Panc1 (cell line): ENCODE results near the gene QKI. TPM values are rescaled to one million over a fixed set of nuclear protein-coding genes. Genes with fewer than 3 reads are reported as not detected.

Experiments
- ATAC-seq: fragments of 200-7000 bp; cut with Tn5 transposase; 2 replicates; pipeline ENCODE4 v1.9.1; 2020; ENCODE audit warnings: mild to moderate bottlenecking, moderate library complexity
- BruUV-seq: library from RNA; stranded (reverse); fragments of 400-500 nt; replicated peaks from 2 replicates; lab custom pipeline; 2021; lab: Mats Ljungman, UMichigan
- CTCF ChIA-PET: fragments of 300-600 bp; sonication (Branson Sonifier 250); formaldehyde crosslinking; loops from one replicate; lab custom pipeline; 2022; ENCODE audit warnings: antibody characterized with exemption; lab: Charles Lee
- POLR2A ChIA-PET: fragments of 300-600 bp; sonication (Branson Sonifier 250); formaldehyde crosslinking; loops from one replicate; lab custom pipeline; 2022; ENCODE audit warnings: antibody characterized with exemption; lab: Charles Lee
- DNase-seq: peaks from one replicate; pipeline ENCODE4 v3.0.0-alpha.2; 2010; ENCODE audit warnings: low read depth, low spot score
- H3K27ac ChIP-seq: 2 replicates; pipeline ENCODE4 v1.5.1; 2011; ENCODE audit warnings: mild to moderate bottlenecking, low read length, inconsistent platforms
- H3K27me3 ChIP-seq: fragments of 200-500 bp; sonication (Bioruptor generic); 2 replicates; pipeline ENCODE4 v1.6.0; 2014; ENCODE audit warnings: low read length, inconsistent platforms; ENCODE audit not compliant: control insufficient read depth, insufficient read depth
- H3K36me3 ChIP-seq: fragments of 200-500 bp; sonication (Bioruptor generic); 2 replicates; pipeline ENCODE4 v1.5.1; 2014; ENCODE audit warnings: inconsistent platforms, mild to moderate bottlenecking, low read length, moderate library complexity; ENCODE audit not compliant: control insufficient read depth, insufficient read depth
- H3K4me1 ChIP-seq: 2 replicates; pipeline ENCODE4 v1.5.1; 2011; ENCODE audit warnings: inconsistent platforms, mild to moderate bottlenecking, low read length, moderate library complexity; ENCODE audit not compliant: control insufficient read depth, insufficient read depth
- H3K4me3 ChIP-seq, 2 experiments: 2 replicates each; pipeline ENCODE4 v1.5.1; 2011 to 2012; ENCODE audit warnings: low read depth in 2 of 2, low read length in 2 of 2, mild to moderate bottlenecking in 2 of 2, inconsistent platforms in 1 of 2, moderate library complexity in 1 of 2
- H3K9me3 ChIP-seq: fragments of 200-500 bp; sonication (Bioruptor generic); 2 replicates; pipeline ENCODE4 v1.5.1; 2014; ENCODE audit warnings: low read depth, mild to moderate bottlenecking, inconsistent platforms, low read length, moderate library complexity; ENCODE audit not compliant: control insufficient read depth, insufficient read depth
- POLR2AphosphoS5 ChIP-seq: IDR thresholded peaks from 2 replicates; pipeline ENCODE4 v1.6.1; 2012; ENCODE audit warnings: mild to moderate bottlenecking, low read depth, low read length, moderate library complexity
- SIN3A ChIP-seq: IDR thresholded peaks from 2 replicates; pipeline ENCODE4 v1.6.1; 2012; ENCODE audit warnings: low read depth, mild to moderate bottlenecking, low read length, moderate library complexity, borderline replicate concordance; ENCODE audit not compliant: insufficient read depth
- TCF7L2 ChIP-seq: IDR thresholded peaks from 2 replicates; pipeline ENCODE4 v1.6.1; 2011; ENCODE audit warnings: mild to moderate bottlenecking, low read depth, low read length, inconsistent platforms
- in situ Hi-C: cut with HindIII; loops from 2 replicates; pipeline ENCODE4 v1.10.0; 2016; ENCODE audit warnings: low sequenced_read_pairs, low pct_unique_long_range_greater_than_20kb
- intact Hi-C: fragments of 100-400 bp; cut with micrococcal nuclease; formaldehyde crosslinking; loops from one replicate; pipeline ENCODE4 v1.10.0; 2022; ENCODE audit not compliant: unreplicated experiment
- total RNA-seq: library from RNA; stranded (reverse); gene quantifications from one replicate; pipeline ENCODE4 v1.2.1, GENCODE V29; 2021; ENCODE audit not compliant: unreplicated experiment
- TF ChIP-seq, protein P1 (sequence below): fragments of 450-650 bp; IDR thresholded peaks from 2 replicates; pipeline ENCODE4 v1.5.1; 2017; ENCODE audit warnings: mild to moderate bottlenecking
- TF ChIP-seq, protein P2 (sequence below), 2 experiments: IDR thresholded peaks; 2 replicates each; pipeline ENCODE4 v1.6.1; 2011 to 2012; ENCODE audit warnings: low read depth in 2 of 2, control low read depth in 1 of 2, low read length in 1 of 2, mild to moderate bottlenecking in 1 of 2, moderate library complexity in 1 of 2; ENCODE audit not compliant: insufficient read depth in 1 of 2

Gene QKI
- total RNA-seq, 1 experiment from 2014 or later = 176 TPM

DNA sequence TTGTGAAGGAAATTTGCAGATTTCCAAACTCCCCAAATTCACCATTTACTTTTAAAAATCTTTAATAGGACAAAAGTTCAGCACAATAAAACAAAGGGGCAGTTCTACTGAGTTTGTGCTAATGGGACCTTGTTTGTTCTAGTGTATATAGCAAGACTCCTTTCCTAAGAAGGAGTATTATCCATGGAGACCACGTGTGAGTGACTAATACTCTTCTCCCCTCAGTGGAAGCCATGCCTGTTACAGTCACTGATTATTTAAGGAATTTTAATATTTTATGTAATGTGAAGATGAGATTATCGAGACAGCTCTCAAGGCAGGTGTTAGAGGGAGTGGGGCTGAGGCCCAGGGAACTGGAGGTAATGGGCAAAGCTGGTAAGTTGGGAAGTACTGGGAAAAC is 16.4 kb upstream of the QKI start:
- CTCF ChIA-PET = no interaction called here

DNA sequence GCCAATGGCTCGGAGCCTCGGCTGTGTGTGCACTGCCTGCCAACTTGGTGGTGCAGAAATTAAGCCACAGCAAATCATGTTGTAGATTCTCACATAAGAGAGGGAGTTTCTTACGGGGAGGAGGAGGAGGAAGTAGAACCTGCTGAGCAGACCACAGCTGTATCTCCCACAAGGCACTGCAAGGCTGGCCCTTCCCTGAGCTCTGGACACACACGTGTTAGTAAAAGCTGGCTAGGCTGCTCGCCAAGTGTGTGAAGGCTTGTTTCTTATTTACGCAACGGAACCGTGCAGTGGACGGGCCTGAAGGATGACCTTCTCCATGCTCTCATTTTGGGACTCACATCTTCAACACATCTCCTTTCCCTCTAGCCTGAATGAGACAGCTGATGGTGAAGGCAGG is 15.7 kb upstream of the QKI start:
- peaks cover 4% of the 10 kb centered on the region; the same call in 1 of the 2 replicates for H3K4me1 ChIP-seq
- in situ Hi-C loops = no loop called here
- H3K27ac ChIP-seq = no peak overlapping the region
- H3K9me3 ChIP-seq = no peaks in the 10 kb centered on the region
- ChIA-PET POLR2A (no interaction called here), CTCF (no interaction called here)
- no peak overlapping the region for H3K4me3 ChIP-seq
- H3K36me3 ChIP-seq = no peaks in the 10 kb centered on the region
- intact Hi-C loops = no loop called here
- ATAC-seq (no peak), DNase-seq (no peak)
- BruUV-seq = no TSS peak
- no peaks in the 10 kb centered on the region for H3K27me3 ChIP-seq
- TF ChIP-seq SIN3A (no peak), POLR2AphosphoS5 (no peak), TCF7L2 (no peak)
- TF ChIP-seq, protein P1, sequence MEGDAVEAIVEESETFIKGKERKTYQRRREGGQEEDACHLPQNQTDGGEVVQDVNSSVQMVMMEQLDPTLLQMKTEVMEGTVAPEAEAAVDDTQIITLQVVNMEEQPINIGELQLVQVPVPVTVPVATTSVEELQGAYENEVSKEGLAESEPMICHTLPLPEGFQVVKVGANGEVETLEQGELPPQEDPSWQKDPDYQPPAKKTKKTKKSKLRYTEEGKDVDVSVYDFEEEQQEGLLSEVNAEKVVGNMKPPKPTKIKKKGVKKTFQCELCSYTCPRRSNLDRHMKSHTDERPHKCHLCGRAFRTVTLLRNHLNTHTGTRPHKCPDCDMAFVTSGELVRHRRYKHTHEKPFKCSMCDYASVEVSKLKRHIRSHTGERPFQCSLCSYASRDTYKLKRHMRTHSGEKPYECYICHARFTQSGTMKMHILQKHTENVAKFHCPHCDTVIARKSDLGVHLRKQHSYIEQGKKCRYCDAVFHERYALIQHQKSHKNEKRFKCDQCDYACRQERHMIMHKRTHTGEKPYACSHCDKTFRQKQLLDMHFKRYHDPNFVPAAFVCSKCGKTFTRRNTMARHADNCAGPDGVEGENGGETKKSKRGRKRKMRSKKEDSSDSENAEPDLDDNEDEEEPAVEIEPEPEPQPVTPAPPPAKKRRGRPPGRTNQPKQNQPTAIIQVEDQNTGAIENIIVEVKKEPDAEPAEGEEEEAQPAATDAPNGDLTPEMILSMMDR = no peak
- TF ChIP-seq, protein P2, sequence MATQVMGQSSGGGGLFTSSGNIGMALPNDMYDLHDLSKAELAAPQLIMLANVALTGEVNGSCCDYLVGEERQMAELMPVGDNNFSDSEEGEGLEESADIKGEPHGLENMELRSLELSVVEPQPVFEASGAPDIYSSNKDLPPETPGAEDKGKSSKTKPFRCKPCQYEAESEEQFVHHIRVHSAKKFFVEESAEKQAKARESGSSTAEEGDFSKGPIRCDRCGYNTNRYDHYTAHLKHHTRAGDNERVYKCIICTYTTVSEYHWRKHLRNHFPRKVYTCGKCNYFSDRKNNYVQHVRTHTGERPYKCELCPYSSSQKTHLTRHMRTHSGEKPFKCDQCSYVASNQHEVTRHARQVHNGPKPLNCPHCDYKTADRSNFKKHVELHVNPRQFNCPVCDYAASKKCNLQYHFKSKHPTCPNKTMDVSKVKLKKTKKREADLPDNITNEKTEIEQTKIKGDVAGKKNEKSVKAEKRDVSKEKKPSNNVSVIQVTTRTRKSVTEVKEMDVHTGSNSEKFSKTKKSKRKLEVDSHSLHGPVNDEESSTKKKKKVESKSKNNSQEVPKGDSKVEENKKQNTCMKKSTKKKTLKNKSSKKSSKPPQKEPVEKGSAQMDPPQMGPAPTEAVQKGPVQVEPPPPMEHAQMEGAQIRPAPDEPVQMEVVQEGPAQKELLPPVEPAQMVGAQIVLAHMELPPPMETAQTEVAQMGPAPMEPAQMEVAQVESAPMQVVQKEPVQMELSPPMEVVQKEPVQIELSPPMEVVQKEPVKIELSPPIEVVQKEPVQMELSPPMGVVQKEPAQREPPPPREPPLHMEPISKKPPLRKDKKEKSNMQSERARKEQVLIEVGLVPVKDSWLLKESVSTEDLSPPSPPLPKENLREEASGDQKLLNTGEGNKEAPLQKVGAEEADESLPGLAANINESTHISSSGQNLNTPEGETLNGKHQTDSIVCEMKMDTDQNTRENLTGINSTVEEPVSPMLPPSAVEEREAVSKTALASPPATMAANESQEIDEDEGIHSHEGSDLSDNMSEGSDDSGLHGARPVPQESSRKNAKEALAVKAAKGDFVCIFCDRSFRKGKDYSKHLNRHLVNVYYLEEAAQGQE (IDR thresholded peaks at IDR 0.05; ENCODE audit: insufficient read depth in 1 of 2, low read depth in 2 of 2, low read length in 1 of 2) = no peak

More for the DNA sequence above, 16.4 kb upstream of the QKI start:
- intact Hi-C loops (no loop called here), in situ Hi-C loops (no loop called here)
- BruUV-seq = no TSS peak
- H3K36me3 ChIP-seq = no peaks in the 10 kb centered on the region
- ATAC-seq (no peak), DNase-seq (no peak)
- TF ChIP-seq SIN3A (no peak), POLR2AphosphoS5 (no peak), TCF7L2 (no peak)
- TF ChIP-seq, protein P1 = no peak
- TF ChIP-seq, protein P2 (IDR thresholded peaks at IDR 0.05; ENCODE audit: insufficient read depth in 1 of 2, low read depth in 2 of 2, low read length in 1 of 2) = no peak
- no peak overlapping the region for H3K4me3 ChIP-seq
- no peaks in the 10 kb centered on the region for H3K9me3 ChIP-seq
- POLR2A ChIA-PET = no interaction called here
- H3K27ac ChIP-seq = no peak overlapping the region
- peaks cover 6% of the 10 kb centered on the region; the same call in 1 of the 2 replicates for H3K4me1 ChIP-seq
- H3K27me3 ChIP-seq = no peaks in the 10 kb centered on the region
